Natural killer cell (primary cell): ENCODE measurements around the gene CHRNA3. TPM values are rescaled to one million over a fixed set of nuclear protein-coding genes. Genes with fewer than 3 reads are reported as not detected.

Experiments
- ATAC-seq, 3 donors: fragments of 150-1000 bp in 2 of 3; fragments of 200-7000 bp in 1 of 3; cut with Tn5 transposase; 1 replicate in 1 of 3; 2 replicates in 2 of 3; pipeline ENCODE4 v1.10.0; 2021; ENCODE audit warnings: mild to moderate bottlenecking in 2 of 3, moderate library complexity in 2 of 3
- DNase-seq, 2 donors: peaks; one replicate each; pipeline versions ENCODE4 v3.0.0 to v3.0.0-alpha.2; 2013 to 2021; ENCODE audit warnings: mixed read lengths in 1 of 2
- H3K27ac ChIP-seq: one replicate; pipeline ENCODE4 v1.5.1; 2013; ENCODE audit warnings: mild to moderate bottlenecking, low read length
- H3K27me3 ChIP-seq: one replicate; pipeline ENCODE4 v1.6.1; 2013; ENCODE audit warnings: low read length; ENCODE audit not compliant: control insufficient read depth, insufficient read depth
- H3K36me3 ChIP-seq: one replicate; pipeline ENCODE4 v1.6.1; 2013; ENCODE audit warnings: low read length; ENCODE audit not compliant: control insufficient read depth, insufficient read depth
- H3K4me1 ChIP-seq: one replicate; pipeline ENCODE4 v1.6.1; 2013; ENCODE audit warnings: low read length; ENCODE audit not compliant: control insufficient read depth, insufficient read depth
- H3K4me3 ChIP-seq: one replicate; pipeline ENCODE4 v1.5.1; 2013; ENCODE audit warnings: low read length
- H3K9me3 ChIP-seq: one replicate; pipeline ENCODE4 v1.6.1; 2013; ENCODE audit warnings: low read length; ENCODE audit not compliant: control insufficient read depth, insufficient read depth
- H3K27ac Mint-ChIP-seq, 2 donors: one replicate each; pipeline ENCODE4 v1.8.0; 2022; ENCODE audit warnings: mild to moderate bottlenecking in 2 of 2, mixed read lengths in 2 of 2, moderate library complexity in 1 of 2
- H3K27me3 Mint-ChIP-seq, 2 donors: one replicate each; pipeline ENCODE4 v1.8.0; 2022; ENCODE audit warnings: low read depth in 2 of 2, mixed read lengths in 2 of 2
- H3K36me3 Mint-ChIP-seq: one replicate; pipeline ENCODE4 v1.8.0; 2022; ENCODE audit warnings: mixed read lengths
- H3K4me1 Mint-ChIP-seq, 2 donors: one replicate each; pipeline ENCODE4 v1.8.0; 2022; ENCODE audit warnings: mixed read lengths in 2 of 2
- H3K4me3 Mint-ChIP-seq: one replicate; pipeline ENCODE4 v1.8.0; 2022; ENCODE audit warnings: mild to moderate bottlenecking, moderate library complexity, mixed read lengths
- H3K9me3 Mint-ChIP-seq, 2 donors: one replicate each; pipeline ENCODE4 v1.8.0; 2022; ENCODE audit warnings: mixed read lengths in 2 of 2
- CTCF ChIP-seq: fragments of 200-600 bp; IDR thresholded peaks from one replicate; pipeline ENCODE4 v1.8.0; 2022; ENCODE audit warnings: antibody characterized with exemption
- WGBS: methylation state at CpG from one replicate; pipeline ENCODE4 v1.1.7; 2013; ENCODE audit warnings: missing lambda C conversion rate; ENCODE audit not compliant: insufficient coverage; 5-methylcytosine and 5-hydroxymethylcytosine counted together
- intact Hi-C: fragments of 100-400 bp; cut with micrococcal nuclease; formaldehyde crosslinking; loops from one replicate; pipeline ENCODE4 v1.14.2; 2022
- total RNA-seq, 4 donors: library from RNA; stranded (reverse); fragments of 120-200 nt in 1 of 4; gene quantifications; one replicate each; pipeline versions ENCODE4 v1.2.3 to v1.2.4, GENCODE V29; 2013 to 2022

CHRNA3 gene
- total RNA-seq, 3 donors from 2014 or later (not counting 1 experiment from before 2014, with no cell fraction given): not detected

GRCh38 chr15:78638658-78639314 lies 18.0 kb upstream of the CHRNA3 start:
- no peak overlapping the region for H3K4me3 Mint-ChIP-seq
- H3K4me1 ChIP-seq: peaks cover 11% of the 10 kb centered on the region
- H3K36me3 ChIP-seq: no peaks in the 10 kb centered on the region
- WGBS: 47% methylated on average over 4 of the region's 4 CpGs
- peaks cover 0 to 11% of the 10 kb centered on the region in 2 donors for H3K4me1 Mint-ChIP-seq
- peak in 1 of 2 donors; percentile 59 for DNase-seq
- peak in 2 of 3 donors; percentile 44 to 56 for ATAC-seq
- no peak overlapping the region for H3K27ac Mint-ChIP-seq
- H3K27me3 ChIP-seq: peaks cover 11% of the 10 kb centered on the region
- H3K9me3 ChIP-seq: no peaks in the 10 kb centered on the region
- H3K36me3 Mint-ChIP-seq: no peaks in the 10 kb centered on the region
- H3K9me3 Mint-ChIP-seq: no peaks in the 10 kb centered on the region
- no peak overlapping the region for H3K27ac ChIP-seq
- H3K27me3 Mint-ChIP-seq: peaks cover 5 to 19% of the 10 kb centered on the region in 2 donors
- peak; percentile 11 for TF ChIP-seq CTCF
- intact Hi-C loops: loop anchor here (5.0 kb wide), 1 partner anchor 544 kb away; no protein-coding TSS in a partner anchor
- no peak overlapping the region for H3K4me3 ChIP-seq

GRCh38 chr15:78637776-78638435 lies 17.1 kb upstream of the CHRNA3 start:
- Mint-ChIP-seq H3K4me3 (no peak overlapping the region), H3K36me3 (no peaks in the 10 kb centered on the region), H3K27ac (no peak overlapping the region), H3K27me3 (peaks cover 5 to 24% of the 10 kb centered on the region in 2 donors), H3K4me1 (peaks cover 0 to 11% of the 10 kb centered on the region in 2 donors), H3K9me3 (no peaks in the 10 kb centered on the region)
- TF ChIP-seq CTCF: no peak
- ATAC-seq: no peak
- intact Hi-C loops: loop anchor here (5.0 kb wide), 1 partner anchor 544 kb away; no protein-coding TSS in a partner anchor
- Histone ChIP-seq H3K4me1 (peaks cover 11% of the 10 kb centered on the region), H3K4me3 (no peak overlapping the region), H3K9me3 (peaks cover 4% of the 10 kb centered on the region), H3K36me3 (no peaks in the 10 kb centered on the region), H3K27me3 (peaks cover 11% of the 10 kb centered on the region), H3K27ac (no peak overlapping the region)
- DNase-seq: no peak
- 85% methylated on average over 4 of the region's 4 CpGs for WGBS

GRCh38 chr15:78636378-78636859 lies 15.6 kb upstream of the CHRNA3 start:
- no peak overlapping the region for H3K27ac ChIP-seq
- peaks cover 4% of the 10 kb centered on the region for H3K9me3 ChIP-seq
- H3K27me3 Mint-ChIP-seq: peaks cover 5 to 24% of the 10 kb centered on the region in 2 donors
- intact Hi-C loops: loop anchor here (5.0 kb wide), 1 partner anchor 546 kb away; no protein-coding TSS in a partner anchor
- no peak overlapping the region for H3K4me3 ChIP-seq
- no peak for TF ChIP-seq CTCF
- no peak overlapping the region for H3K4me3 Mint-ChIP-seq
- no peaks in the 10 kb centered on the region for H3K9me3 Mint-ChIP-seq
- 81% methylated on average over 2 of the region's 2 CpGs for WGBS
- no peaks in the 10 kb centered on the region for H3K36me3 Mint-ChIP-seq
- H3K27me3 ChIP-seq: peaks cover 7% of the 10 kb centered on the region
- H3K27ac Mint-ChIP-seq: no peak overlapping the region
- ATAC-seq (no peak), DNase-seq (no peak)
- H3K36me3 ChIP-seq: no peaks in the 10 kb centered on the region
- H3K4me1 ChIP-seq: peaks cover 10% of the 10 kb centered on the region
- peaks cover 0 to 4% of the 10 kb centered on the region in 2 donors for H3K4me1 Mint-ChIP-seq
